ENCODE data around the gene CCDC146. TPM values are rescaled to one million over a fixed set of nuclear protein-coding genes. Genes with fewer than 3 reads are reported as not detected.
A peak's percentile ranks its signal among the peaks of the same experiment; 100 is the strongest.

The CCDC146 gene
- total and polyA plus RNA-seq, 2 experiments from 2014 or later: 1.9 to 4.0 TPM

- Histone ChIP-seq H2AFZ (no peak overlapping the region), H3K9me2 (replicated peaks; ENCODE audit: insufficient read depth) (no peaks in the 10 kb centered on the region), H3K36me3 (replicated peaks; ENCODE audit: insufficient read depth, low read depth) (no peaks in the 10 kb centered on the region), H3K79me2 (no peaks in the 10 kb centered on the region), H4K20me1 (ENCODE audit: insufficient read depth, poor library complexity, severe bottlenecking) (no peaks in the 10 kb centered on the region), H3K4me3 (no peak overlapping the region), H3K9me3 (ENCODE audit: low read depth) (no peaks in the 10 kb centered on the region), H3K27me3 (no peaks in the 10 kb centered on the region), H3K4me2 (no peak overlapping the region), H3K27ac (peak overlapping the region; percentile 27), H3K4me1 (ENCODE audit: insufficient read depth) (peaks cover 16% of the 10 kb centered on the region)
- no peak for TF ChIP-seq EZH2 (IDR thresholded peaks at IDR 0.05; ENCODE audit: borderline replicate concordance)
- TF ChIP-seq EZH2phosphoT487 (IDR thresholded peaks at IDR 0.05; ENCODE audit: low read depth, severe bottlenecking, unreplicated experiment): no peak
- TF ChIP-seq, protein P1, sequence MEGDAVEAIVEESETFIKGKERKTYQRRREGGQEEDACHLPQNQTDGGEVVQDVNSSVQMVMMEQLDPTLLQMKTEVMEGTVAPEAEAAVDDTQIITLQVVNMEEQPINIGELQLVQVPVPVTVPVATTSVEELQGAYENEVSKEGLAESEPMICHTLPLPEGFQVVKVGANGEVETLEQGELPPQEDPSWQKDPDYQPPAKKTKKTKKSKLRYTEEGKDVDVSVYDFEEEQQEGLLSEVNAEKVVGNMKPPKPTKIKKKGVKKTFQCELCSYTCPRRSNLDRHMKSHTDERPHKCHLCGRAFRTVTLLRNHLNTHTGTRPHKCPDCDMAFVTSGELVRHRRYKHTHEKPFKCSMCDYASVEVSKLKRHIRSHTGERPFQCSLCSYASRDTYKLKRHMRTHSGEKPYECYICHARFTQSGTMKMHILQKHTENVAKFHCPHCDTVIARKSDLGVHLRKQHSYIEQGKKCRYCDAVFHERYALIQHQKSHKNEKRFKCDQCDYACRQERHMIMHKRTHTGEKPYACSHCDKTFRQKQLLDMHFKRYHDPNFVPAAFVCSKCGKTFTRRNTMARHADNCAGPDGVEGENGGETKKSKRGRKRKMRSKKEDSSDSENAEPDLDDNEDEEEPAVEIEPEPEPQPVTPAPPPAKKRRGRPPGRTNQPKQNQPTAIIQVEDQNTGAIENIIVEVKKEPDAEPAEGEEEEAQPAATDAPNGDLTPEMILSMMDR (IDR thresholded peaks at IDR 0.05; ENCODE audit: poor library complexity): no peak
- DNase-seq (ENCODE audit: low spot score): no peak
- 80% methylated on average over 3 of the region's 3 CpGs for WGBS (ENCODE audit: low lambda C conversion rate, missing lambda C conversion rate)
These were observed 203.7 kb downstream of the CCDC146 start for GRCh38 chr7:77326131-77326530.

GRCh38 chr7:77327067-77327931 lies 204.9 kb downstream of the CCDC146 start:
- WGBS (ENCODE audit: low lambda C conversion rate, missing lambda C conversion rate): 45% methylated on average over 12 of the region's 12 CpGs
- H2AFZ ChIP-seq: no peak overlapping the region
- H3K4me1 ChIP-seq (ENCODE audit: insufficient read depth): peaks cover 16% of the 10 kb centered on the region
- peak overlapping the region; percentile 27 for H3K27ac ChIP-seq
- H3K9me3 ChIP-seq (ENCODE audit: low read depth): no peaks in the 10 kb centered on the region
- no peak for TF ChIP-seq EZH2phosphoT487 (IDR thresholded peaks at IDR 0.05; ENCODE audit: low read depth, severe bottlenecking, unreplicated experiment)
- TF ChIP-seq, protein P1 (IDR thresholded peaks at IDR 0.05; ENCODE audit: poor library complexity): no peak
- no peak for TF ChIP-seq EZH2 (IDR thresholded peaks at IDR 0.05; ENCODE audit: borderline replicate concordance)
- H3K79me2 ChIP-seq: no peaks in the 10 kb centered on the region
- H3K27me3 ChIP-seq: no peaks in the 10 kb centered on the region
- peak overlapping the region; percentile 17 for H3K4me2 ChIP-seq
- no peaks in the 10 kb centered on the region for H3K9me2 ChIP-seq (replicated peaks; ENCODE audit: insufficient read depth)
- H3K36me3 ChIP-seq (replicated peaks; ENCODE audit: insufficient read depth, low read depth): no peaks in the 10 kb centered on the region
- H4K20me1 ChIP-seq (ENCODE audit: insufficient read depth, poor library complexity, severe bottlenecking): no peaks in the 10 kb centered on the region
- DNase-seq (ENCODE audit: low spot score): peak; percentile 65
- no peak overlapping the region for H3K4me3 ChIP-seq

DNA sequence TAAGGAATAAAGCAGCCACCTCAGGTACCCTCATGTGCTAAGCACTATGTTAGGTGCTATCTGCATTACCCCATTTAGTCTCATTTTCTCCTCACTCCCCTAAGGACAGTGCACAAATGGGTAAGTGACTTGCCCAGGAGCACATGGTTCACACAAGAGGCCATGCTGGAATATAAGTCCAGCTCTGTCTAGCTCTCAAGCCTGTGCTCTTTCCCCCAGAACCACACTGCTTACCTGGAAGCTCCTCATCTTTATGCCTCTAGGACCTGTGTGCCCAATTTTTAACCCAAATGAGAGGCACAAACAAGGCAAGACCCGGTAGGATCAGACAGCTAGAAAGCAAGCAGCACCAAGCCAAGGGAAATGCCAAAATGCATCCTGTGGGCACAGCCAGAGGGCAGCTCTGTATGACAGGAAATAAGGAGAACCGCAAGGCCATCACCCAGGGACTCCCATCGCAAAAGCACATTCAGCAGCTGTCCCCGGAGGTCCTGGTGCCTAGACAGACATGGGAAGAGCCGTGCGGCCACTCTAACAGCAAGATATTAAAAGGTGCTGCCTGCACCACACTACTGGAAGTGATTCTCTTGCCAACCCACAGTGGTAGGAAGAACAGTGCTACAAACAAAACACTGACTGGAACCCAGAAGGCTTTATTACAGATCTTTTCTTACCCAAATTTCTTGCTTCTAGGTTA lies 205.7 kb downstream of the CCDC146 start:
- no peaks in the 10 kb centered on the region for H3K79me2 ChIP-seq
- H4K20me1 ChIP-seq (ENCODE audit: insufficient read depth, poor library complexity, severe bottlenecking): no peaks in the 10 kb centered on the region
- H3K4me3 ChIP-seq: no peak overlapping the region
- no peaks in the 10 kb centered on the region for H3K9me2 ChIP-seq (replicated peaks; ENCODE audit: insufficient read depth)
- no peaks in the 10 kb centered on the region for H3K9me3 ChIP-seq (ENCODE audit: low read depth)
- WGBS (ENCODE audit: low lambda C conversion rate, missing lambda C conversion rate): 79% methylated on average over 6 of the region's 6 CpGs
- no peak overlapping the region for H2AFZ ChIP-seq
- peak overlapping the region; percentile 17 for H3K4me2 ChIP-seq
- no peaks in the 10 kb centered on the region for H3K27me3 ChIP-seq
- no peak for DNase-seq (ENCODE audit: low spot score)
- H3K4me1 ChIP-seq (ENCODE audit: insufficient read depth): peaks cover 16% of the 10 kb centered on the region
- H3K27ac ChIP-seq: peak overlapping the region; percentile 27
- TF ChIP-seq EZH2phosphoT487 (IDR thresholded peaks at IDR 0.05; ENCODE audit: low read depth, severe bottlenecking, unreplicated experiment) (no peak), EZH2 (IDR thresholded peaks at IDR 0.05; ENCODE audit: borderline replicate concordance) (no peak)
- TF ChIP-seq, protein P1 (IDR thresholded peaks at IDR 0.05; ENCODE audit: poor library complexity): no peak
- no peaks in the 10 kb centered on the region for H3K36me3 ChIP-seq (replicated peaks; ENCODE audit: insufficient read depth, low read depth)
